Activated CD8-positive, alpha-beta memory T cell treated with anti-CD3 and anti-CD28 coated beads for 24 hours (primary cell): Measurements from ENCODE around the gene SYT1.

Source experiments
- DNase-seq: peaks from one replicate; pipeline ENCODE4 v3.0.0-alpha.2; 2020

The SYT1 gene

DNA sequence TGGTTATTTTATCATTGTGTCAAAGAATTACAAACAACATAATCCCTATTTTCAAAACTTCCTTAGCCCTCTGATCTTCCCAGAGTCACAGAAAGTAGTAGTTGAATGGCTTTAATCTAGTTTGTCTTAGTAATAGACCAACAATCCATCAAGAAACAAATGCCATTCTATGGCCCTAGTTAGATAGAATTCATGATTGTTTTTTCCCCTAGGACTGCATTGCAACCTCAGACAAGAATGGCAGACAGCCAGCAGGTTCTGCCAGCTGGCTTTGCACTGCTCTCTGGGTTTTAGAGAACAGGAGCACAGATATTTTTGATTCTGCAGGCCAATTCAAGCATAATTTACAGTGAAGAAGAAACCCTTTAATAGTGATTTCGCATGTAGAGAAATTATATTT, 33.8 kb downstream of the SYT1 start:
- no peak for DNase-seq

DNA sequence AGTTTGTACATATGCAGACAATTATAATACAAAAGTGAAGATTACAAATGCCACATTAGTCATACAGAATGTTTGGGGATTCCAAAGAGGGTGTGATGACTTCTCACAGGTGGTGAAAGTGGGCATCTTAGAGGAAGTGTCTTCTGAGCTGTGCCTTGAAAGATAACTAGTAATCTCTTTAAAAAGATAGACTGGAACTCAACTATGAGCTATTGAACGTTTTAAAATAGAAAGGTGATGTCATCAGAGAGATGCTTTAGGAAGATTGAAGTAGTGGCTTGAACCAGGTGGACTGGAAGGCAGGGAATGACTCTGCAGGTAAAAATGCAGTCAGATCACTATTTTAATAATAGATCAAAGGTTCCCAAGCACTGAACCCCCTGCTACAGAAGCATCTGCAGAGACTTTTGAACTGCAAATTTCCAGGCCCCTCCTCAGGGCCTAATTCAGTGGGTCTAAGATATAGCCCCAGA, 50.3 kb downstream of the SYT1 start:
- DNase-seq = no peak

DNA sequence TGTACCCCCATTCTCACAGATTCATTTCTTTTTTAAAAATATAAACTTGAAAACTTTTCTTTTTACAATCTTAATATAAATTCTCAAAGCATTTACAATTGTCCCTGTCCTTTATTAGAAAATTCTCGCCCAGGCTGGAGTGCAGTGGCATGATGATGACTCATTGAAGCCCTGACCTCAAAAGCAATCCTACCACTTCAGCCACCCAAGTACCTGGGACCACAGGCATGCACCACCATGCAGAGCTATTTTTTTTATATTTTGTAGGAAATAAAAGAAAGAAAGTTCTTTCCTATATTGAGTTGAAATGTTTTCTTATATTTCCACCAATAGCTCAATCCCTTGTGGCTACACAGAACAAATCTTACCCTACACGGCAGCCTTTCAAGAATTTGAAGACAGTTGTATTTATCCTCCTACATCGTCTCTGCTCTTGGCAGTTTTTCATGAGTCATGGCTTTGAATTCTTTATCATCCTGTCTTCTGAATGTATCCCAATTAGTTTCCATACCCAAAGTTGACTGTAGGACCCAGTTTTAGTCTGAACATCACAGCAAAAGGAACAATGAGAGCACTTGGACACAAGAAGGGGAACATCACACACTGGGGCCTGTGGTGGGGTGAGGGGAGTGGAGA, 52.4 kb downstream of the SYT1 start:
- no peak for DNase-seq

DNA sequence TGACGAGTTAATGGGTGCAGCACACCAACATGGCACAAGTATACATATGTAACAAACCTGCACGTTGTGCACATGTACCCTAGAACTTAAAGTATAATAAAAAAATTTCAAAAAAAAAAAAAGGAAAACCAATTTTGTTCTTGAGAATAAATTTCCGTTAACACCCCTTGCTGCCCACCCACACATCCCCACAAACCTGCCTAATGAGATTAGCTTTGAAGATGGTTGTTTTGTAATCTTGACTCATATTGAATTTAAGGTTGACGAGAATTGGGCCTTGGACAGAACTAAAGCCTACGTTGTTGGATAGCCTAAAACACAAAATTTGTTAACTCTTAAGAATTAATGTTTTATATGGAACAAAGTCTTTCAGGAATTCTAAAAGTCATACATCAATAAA, 52.9 kb downstream of the SYT1 start:
- DNase-seq = no peak

DNA sequence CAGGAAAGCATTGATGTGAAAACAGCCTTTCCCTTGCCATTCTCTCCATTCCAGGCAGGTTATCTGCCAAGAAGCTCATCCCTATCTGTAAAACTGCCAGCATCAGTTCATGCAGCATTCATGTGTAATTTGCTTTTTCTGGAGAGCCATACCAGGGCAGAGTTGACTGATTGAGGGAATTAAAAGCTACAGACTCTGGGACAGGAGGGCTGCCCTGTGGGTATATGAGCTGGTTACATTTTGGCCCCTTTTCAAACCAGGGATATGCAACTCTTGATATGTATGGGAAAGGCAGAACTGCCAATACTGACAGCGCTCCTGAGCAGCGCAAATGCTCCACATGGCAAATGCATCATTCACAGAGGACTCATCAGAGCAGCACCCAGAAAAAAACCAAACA, 53.7 kb downstream of the SYT1 start:
- DNase-seq = no peak

GRCh38 chr12:78928200-78929074, 63.9 kb downstream of the SYT1 start:
- DNase-seq = no peak

- DNase-seq = no peak
Observed at GRCh38 chr12:78929075-78929418, 64.5 kb downstream of the SYT1 start.

GRCh38 chr12:78931466-78931990, 67.0 kb downstream of the SYT1 start:
- DNase-seq = no peak

GRCh38 chr12:78933014-78933413, 68.4 kb downstream of the SYT1 start:
- no peak for DNase-seq

GRCh38 chr12:78938341-78939084, 73.9 kb downstream of the SYT1 start:
- no peak for DNase-seq

GRCh38 chr12:78949532-78949931, 85.0 kb downstream of the SYT1 start:
- no peak for DNase-seq

DNA sequence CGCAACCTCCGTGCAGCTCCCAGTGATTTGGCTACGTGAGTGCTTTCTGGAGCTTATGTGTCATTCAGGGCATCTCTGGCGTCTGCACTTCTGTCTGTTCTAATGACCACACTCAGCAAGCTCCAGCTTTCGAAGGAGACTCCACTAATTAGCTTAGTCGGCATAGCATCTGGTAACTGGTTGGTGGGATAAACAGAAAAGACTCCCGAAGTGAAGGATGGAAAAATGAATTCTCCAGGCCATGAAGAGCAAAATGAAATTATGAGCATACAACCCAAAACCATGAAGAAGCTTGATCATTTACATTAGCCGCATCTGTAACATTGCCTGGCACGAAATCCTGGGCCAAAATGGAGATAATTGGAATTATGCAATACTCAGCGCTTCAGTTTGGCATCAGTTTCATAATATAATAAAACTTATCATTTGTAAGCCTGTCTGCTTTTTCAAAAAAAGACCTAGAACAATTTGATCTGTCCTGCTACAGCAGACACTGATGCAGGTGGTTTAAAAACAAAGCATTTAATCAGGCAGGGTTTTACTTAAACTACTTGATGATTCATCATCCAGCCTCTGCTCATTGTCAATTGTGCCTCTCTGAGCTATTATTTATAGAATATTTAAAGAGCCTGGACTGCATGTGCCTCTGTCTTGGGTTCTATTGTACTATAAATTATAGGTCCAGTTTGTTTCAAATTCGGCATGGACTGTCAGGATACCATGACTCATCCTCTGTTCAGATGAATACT, 87.4 kb downstream of the SYT1 start:
- no peak for DNase-seq

GRCh38 chr12:78952552-78952929, 88.0 kb downstream of the SYT1 start:
- DNase-seq = no peak

DNA sequence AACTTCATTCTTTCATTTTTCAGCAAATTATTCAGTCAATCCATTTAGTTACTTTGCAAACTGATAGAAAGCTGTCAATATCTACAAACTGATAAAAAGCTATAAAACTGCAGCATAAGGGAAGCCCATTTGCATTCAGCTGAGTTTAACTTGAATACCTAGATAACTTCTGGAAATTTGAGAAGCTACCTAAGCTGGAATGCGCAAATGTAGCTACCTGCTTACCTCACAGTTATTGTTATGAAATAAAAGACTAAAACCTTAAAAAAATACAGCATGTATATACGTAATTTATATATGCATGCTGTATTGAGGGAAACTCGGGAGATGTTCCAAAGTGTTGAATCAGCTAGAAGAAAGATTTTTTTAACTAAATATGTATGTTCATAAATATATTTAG, 94.4 kb downstream of the SYT1 start:
- no peak for DNase-seq

- DNase-seq = no peak
Observed at GRCh38 chr12:78959556-78959955, 95.0 kb downstream of the SYT1 start.

GRCh38 chr12:78961171-78961570, 96.6 kb downstream of the SYT1 start:
- DNase-seq = no peak

DNA sequence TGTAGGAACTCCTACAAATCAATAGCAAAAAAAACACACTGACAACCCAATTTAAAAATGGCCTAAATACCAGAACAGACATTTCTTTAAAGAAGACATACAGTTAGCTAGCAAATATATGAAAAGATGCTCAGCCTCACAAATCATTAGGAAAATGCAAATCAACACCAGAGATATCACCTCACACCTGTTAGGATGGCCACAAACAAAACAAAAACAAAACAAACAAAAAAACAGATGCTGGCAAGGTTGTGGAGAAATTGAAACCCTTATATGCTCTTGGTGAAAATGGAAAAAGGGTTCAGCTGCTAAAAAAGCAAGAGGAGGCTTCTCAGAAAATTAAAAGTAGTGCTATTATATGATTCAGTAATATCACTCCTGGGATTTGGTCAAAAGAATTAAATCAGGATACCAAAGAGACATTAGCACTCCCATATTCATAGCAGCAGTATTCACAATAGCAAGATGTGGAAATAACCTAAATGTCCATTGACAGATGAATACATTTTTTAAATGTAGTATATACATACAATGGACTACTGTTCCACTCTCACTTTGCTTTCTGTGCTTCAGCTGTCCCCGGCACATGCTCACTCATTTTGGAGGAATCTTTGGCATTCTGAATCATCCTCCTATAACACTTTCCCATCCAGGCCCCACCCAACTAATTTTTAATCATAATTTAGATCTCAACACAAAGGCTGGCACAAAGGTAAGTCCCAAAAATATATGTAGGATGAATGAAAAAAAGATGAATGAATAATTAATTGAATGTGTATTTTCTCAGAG, 99.1 kb downstream of the SYT1 start:
- DNase-seq = no peak

GRCh38 chr12:78964521-78964920, 99.9 kb downstream of the SYT1 start:
- no peak for DNase-seq

GRCh38 chr12:78966062-78966461, 101.5 kb downstream of the SYT1 start:
- no peak for DNase-seq

GRCh38 chr12:78966926-78967325, 102.4 kb downstream of the SYT1 start:
- no peak for DNase-seq

GRCh38 chr12:78968226-78968625, 103.7 kb downstream of the SYT1 start:
- DNase-seq = no peak

GRCh38 chr12:78970041-78970440, 105.5 kb downstream of the SYT1 start:
- no peak for DNase-seq
